Hematopoietic multipotent progenitor cell treated with erythropoietin and hydrocortisone succinate and interleukin-3 and kit ligand, for 6 days (in vitro differentiated cells): ENCODE measurements around the gene SEPTIN1.
"Not testable (repeated sequence)": the region's sequence is repeated elsewhere in the genome, so short reads cannot be mapped to it uniquely, and the experiment has no call there.

Source experiments
- DNase-seq: peaks from one replicate; pipeline ENCODE4 v3.0.0-alpha.2; 2015

SEPTIN1 gene

DNA sequence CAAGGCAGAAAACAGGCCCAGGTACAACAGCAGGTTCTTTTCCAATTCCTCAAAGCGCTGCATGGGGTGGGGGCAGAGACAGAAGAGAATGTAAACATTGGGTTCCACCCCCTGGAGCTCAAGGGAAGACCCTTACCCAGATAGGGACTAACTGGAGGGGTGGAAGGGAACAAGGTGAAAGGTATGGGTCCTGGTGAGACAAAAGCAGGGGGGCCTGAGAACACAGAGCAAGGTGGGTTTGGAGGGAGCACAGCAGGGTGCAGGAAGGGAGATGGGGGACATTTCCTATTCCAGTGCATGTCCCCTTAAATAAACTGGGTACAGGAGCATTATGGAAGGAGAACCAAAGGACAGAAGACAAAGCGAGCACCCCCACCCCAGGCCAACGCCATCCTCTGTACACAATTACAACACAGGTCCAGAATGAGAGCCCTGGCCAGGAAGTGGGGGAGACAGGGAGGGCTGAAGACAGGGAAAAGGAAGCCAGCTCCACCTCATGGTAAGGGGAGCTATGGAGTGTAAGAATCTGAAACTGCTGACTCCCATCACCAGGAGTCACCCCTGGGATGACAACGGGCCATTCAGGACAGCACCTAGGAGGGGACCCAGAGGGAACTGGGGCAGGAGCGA is 25.2 kb downstream of the SEPTIN1 start:
- DNase-seq = no peak

DNA sequence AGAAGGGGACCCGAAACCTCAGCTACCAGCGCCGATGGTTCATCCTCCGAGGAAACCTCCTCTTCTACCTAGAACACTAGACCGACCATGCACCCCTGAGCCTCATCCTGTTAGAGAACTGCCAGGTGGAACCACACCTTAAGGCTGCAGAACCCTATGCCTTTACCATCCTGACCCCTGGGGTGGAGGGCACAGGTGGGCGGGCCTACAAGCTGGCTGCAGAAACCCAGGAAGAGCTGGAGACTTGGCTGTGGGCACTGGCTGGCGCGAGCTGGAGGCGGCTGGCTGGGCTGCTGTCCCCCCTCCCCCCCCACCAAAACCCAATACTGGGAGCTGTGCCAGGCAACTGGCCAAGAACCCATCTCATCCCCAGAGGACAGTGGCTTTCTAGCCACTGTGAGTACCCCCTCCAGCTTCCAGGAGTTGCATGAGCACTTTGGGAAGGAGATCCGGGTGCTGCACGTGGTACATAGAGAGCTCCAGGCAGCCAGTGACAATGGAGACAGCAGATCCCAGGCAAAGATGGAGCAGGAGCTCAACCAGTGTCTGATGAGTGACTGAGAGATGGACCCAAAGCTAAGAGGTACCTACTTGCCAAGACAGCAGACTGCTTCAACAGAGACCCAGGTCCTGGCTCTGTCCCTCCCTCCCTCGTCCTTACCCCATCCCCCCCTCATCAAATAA is 25.8 kb downstream of the SEPTIN1 start:
- DNase-seq = peak; percentile 22

DNA sequence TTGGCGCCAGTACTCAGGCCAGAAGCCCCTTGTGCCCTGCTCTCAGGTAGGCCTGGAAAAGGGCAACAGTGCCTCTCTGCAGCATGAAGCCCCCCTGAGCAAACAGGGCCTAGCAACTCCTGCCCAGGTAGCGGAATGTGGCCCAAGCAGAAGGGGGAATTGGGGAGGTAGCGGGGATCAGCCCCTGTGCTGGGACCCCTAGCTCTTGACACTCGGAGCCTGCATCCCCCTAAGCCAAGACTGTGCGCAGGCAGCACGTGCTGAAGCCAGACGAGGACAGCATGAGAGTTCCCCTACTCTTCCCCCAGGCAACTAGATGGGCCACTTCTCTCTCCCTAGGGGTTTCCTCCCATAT is 26.4 kb downstream of the SEPTIN1 start:
- DNase-seq = peak; percentile 15

DNA sequence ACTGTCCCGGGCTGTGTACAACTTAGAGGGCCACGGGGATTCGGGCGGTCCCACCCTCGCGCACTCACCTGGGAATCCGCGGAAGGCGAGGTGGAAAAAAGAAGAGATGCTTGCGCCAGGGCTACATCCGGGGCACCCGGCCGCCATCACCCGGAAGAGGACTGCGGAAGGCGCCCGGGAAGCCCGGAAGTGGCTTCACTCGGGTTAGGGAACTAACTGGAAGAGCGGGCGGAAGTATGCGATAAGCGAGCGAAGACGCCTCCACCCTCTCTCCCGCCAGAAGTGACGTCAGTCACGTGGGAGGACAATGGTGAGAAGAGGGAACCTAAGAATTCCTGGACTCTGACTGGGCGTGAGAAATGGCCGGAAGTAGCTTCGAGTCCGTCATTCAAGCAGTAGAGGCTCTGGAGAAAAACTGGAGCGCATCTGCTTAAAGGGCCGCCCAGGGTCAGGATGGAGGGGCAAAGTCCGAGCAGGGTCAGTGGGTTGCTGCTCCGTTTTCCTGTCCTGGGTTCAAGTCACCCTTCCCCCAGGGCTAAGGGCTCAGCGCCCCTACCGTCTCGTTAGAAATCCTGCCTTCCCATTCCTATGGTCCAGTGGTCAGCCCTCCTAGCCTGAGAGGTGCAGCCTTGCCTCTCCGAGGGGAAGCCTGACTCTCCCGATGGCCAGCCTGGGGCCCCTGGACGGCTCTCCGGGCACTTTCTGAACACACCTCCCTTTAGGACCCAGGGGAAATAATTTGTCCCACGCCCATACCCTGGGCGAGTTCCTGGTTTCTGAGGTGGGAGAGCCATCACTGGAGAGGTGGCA is 27.0 kb downstream of the SEPTIN1 start, which contains the start of gene CD2BP2:
Gene CD2BP2, minus strand, starts transcription at position 165 of the 810 bp plus-strand sequence. CDS start 627 bp downstream, outside the sequence.
- DNase-seq = peak; percentile 99

DNA sequence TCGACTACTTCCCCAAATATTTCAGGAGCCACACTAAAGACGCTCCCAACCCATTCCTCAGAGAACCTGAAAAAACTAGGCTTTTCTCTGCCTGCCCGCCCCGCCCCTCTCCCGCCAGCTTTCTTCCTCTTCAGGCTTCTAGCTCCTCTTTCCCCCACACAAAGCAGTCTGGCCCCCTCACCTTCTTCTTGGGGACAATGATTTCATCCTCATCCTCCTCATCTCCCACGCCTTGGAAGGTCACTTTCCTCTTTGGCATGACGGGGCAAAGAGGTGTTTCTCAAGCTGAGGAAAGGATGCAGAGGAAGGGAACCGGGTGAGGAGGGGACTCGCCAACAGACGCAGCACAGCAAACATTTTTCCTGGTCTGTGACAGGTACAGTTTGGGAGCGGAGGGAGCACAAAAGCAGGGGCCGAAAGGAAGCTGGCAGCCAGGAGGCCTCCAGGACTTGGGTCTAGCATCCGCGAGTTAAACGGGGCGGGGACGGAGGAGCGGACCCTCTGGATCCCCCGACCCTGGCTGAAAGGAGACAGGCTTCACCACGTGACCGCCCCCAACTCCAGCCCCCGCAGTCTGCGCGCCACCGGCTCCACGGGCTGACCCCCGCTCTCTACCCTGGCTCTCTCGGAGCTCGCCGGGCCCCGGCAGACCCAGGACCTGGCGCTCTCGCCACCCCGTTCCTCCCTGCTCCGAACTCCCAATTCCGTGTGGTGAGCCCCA is 27.8 kb downstream of the SEPTIN1 start:
- peak; percentile 37 for DNase-seq

DNA sequence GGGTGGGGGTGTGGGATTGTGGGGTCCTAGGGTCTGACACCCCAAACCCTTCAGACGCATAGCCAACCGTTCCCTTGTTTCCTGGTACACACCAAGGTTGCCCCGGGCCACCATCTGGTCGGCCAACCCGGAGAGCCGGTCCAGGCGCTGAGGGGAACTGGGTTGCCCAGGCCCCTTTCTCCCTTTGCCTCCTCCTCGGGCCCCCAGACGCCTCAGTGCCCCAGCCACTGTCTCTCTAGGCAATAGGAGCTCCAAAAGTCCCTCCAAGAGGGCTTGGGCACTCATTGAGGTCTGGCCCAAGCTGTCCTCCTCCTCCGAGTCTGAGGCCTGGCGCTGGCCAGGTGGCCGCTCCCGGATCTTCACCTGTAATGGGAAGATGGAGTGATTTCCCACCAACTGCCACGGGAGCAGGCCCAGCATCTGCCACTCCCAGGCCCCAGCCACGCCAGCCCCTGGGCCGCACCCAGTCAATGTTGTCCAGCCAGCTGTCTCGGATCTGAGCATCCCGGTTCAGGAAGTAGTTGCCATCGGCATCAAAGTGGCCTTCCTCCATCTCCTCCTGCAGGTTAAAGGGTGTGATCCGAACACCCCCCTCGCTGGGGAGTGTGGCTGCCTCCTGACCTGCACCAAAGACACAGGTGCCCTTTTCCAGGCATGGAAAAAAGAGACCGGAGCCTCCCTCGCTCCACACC is 28.8 kb downstream of the SEPTIN1 start:
- no peak for DNase-seq

DNA sequence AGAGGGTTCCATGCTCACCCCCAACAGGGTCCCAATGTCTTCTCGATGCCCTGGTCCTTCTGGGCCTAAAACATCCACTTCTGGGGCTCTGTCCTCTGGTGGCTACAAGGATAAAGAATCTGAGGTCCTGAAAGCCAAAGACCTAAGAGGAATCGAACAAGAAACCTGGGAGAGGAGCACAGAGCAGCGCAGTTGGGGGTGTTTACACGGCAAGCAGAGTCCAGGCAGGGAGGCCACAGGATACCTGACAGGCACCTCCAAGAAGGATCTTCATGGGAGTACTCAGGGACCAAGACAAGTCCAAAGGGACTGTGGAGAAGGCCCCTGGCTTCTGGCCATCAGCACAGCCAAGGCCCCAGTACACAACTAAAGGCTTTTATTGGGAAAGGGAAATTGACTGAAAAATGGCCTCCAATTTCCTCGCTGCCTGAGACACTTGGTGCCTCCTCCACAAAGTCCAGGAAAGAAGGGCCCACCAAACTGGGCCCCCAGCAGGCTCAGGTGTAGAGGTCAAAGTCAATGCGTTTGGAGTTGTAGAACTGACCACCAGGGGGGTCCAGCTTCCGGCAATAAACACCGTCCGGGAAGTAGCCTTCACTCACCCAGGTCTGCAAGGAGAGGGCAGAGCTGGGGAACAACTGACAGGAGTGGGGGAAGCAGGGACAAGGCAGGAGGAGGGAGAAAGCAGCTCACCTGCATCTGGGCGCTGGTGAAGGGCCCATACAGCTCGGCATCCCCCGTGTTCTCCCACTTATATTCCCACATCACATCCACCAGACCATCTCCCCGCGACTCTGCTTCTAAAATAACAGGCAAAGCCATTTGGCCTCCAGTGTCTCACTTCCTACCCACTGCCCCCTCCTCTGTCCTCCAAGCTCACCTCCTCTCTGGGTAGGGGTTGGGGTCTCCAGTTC is 29.6 kb downstream of the SEPTIN1 start:
- DNase-seq = no peak

DNA sequence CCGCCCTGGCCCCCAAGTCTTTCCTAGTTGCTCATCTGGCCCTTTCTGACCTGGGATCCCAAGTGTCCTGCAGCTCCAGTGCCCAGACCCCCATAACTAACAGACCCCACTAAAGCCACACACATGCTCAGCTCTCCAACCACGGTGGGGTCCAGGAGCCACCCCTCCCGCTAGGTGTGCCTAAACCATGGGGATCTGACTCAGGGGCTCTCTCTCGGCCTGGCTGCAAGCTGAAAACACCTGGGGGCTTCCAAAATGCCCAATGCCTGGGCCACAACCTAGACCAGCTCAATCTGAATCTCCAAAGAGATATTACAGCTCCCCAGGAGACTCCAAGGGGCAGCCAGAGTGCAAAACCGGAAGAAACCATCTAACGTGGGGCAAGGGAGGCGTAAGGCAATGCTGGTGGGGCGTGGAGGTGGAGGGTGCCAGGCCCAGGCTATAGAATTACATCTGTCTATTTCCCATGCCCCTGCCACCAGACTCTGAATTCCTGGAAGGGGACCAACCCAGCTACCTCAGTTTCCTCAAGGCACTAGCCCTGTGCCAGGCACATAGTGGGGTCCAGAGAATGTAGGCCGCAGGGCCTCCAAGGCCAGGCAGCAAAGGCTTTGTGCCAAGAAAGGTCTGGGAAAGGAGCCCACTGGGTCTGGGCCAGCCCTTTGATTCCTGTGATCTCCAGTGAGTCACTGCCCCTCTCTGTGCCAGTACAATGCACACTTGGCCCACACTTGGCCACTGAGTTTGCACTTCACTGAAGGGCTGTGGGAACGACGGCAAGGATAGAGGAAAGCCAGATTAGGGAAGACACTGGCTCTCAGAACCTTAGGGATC is 30.6 kb downstream of the SEPTIN1 start:
- DNase-seq = no peak

DNA sequence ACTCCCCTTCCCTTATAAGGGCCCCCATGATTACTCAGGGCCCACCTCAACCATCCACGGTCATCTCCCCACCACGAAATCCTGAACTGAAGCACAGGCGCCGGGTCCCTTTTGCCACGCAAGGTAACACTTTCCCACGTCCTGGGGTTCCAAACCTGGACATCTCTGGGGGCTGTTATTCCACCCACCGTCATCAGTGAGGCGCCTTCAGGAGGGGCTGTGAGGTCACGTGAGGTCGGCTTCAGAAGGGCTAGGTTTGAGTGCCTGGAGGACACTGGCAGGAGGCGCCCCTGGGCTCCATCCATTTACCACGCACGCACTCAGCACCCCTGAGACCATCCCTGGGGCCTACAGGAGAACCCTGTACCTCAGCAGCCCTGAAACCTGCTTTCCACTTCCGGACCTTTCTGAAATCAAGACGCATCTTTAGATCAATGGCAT is 31.3 kb downstream of the SEPTIN1 start:
- no peak for DNase-seq

DNA sequence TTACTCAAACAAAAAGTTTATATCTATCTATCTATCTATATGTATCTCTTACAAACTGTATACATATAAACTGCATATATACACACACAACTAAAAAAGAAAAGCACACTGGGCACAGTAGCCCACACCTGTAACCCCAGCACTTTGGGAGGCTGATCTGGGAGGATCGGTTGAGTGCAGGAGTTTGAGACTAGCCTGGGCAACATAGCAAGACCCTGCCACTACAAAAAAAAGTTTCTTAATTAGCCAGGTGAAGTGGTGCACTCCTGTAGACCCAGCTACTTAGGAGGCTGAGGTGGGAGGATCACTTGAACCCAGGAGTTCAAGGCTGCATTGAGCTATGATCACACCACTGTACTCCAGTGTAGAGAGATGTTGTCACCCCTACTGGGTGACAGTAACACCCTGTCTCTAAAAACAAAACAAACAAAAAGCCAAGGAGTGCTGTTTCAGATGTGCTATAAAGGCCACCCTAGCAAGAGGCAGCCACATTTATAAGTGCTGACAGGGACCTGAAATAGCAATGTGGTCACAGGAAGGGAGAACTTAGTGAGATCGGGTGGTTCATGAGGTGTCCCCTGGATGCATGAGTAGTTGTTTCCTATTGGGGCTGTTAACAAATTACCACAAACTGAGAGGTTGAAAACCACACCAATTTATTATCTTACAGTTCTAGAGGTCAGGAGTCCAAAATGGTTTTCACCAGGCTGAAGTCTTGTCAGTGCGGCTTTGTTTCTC is 32.1 kb downstream of the SEPTIN1 start:
- peak; percentile 40 for DNase-seq

DNA sequence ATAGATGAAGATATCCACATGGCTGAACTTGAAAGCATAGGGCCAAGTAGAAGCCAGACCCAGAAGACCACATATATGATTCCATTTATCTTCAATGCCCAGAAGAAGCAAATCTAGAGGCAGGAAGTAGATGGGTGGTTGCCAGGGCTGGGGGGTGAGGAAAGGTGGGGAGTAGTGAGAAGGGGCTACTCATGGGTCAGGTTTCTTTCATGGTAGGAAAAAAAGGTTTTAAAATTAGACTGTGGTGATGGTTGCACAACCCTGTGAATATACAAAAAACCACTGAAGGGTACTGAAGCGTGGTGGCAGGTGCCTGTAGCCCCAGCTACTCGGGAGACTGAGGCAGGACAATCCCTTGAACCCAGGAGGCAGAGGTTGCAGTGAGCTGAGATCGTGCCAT is 32.7 kb downstream of the SEPTIN1 start:
- peak; percentile 48 for DNase-seq

DNA sequence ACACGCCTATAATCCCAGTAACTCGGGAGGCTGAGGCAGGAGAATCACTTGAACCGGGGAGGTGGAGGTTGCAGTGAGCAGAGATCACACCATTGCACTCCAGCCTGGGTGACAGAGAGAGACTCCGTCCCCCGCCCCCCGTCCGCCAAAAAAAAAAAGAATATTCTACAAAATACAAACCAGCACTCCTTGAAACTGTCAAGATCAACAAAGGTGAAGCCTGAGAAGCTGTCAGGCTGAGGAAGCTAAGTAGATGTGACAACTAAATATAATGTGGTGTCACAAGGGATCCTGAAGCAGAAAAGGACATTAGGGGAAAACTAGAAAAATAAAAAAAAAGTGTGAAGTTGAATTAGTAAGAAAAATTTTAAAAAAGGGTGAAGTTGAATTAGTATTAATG is 33.4 kb downstream of the SEPTIN1 start:
- DNase-seq = no peak

DNA sequence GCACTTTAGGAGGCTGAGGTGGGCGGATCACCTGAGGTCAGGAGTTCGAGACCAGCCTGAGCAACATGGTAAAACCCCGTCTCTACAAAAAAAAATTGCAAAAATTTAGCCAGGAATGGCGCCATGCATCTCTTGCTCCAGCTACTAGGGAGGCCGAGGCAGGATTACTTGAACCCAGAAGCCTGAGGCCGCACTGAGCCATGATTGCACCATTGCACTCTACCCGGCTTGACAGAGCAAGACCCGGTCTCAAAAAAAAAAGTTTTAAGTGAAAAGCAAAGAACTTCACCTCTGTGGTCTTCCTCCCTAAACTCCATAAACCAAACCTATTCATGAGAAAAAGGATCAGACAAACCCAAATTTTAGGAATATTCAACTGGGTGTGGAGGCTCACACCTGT is 34.2 kb downstream of the SEPTIN1 start:
- no peak for DNase-seq

DNA sequence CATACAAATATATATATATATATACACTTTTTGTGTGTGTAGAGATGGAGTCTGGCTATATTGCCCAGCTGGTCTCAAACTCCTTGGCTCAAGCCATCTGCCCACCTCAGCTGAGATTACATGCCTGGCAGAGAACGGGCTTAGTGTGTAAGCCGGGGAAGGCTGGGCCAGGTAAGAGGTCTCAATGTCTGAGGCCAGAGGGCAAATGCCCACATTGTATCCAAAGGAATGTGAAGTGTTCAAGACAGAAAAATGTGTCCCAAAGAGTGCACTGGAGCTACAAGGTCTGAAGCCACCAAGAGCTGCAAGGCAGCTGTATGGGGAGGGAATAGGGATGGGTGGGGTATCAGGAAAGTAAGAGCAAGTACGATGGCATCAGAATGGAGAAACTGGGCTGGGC is 36.1 kb downstream of the SEPTIN1 start:
- DNase-seq = no peak

DNA sequence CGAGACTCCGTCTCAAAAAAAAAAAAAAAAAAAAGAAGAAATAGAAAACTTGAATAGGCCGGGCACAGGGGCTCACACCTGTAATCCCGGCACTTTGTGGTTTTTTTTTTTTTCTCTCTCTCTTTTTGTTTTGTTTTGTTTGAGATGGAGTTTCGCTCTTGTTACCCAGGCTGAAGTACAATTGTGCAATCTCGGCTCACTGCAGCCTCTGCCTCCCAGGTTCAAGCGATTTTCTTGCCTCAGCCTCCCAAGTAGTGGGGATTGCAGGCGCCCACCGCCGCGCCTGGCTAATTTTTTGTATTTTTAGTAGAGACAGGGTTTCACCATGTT is 38.9 kb downstream of the SEPTIN1 start:
- not testable (repeated sequence) for DNase-seq

DNA sequence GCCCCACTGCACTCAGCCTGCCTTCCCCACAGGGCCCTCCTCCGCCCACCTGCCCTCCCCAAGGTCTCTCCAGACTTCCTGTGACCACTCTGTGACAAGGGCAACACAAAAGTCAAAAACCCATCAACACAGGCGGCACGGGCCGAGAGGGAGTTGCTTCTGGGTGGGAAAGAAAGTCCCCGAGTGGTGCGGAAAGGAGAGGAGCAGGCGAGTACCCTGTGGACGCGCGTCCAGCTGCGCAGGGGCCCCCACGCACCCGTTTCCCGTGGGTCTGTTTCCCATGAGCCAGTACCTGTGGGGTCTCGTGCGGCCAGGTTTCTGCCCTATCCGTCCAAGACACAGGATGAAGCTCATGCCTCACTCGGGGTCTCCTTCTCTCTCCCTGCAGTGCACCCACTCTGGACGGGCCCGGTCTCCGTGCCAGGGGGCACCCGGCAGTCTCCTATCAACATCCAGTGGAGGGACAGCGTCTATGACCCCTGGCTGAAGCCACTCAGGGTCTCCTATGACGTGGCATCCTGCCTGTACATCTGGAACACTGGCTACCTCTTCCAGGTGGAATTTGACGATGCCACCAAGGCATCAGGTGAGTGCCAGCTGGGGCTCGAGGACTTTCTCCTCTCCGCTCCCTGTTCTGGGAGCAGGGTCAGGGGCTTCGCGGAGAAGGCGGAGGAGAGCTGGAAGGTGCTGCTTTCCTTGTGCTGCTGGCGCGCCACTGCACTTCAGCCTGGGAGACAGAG is 39.4 kb downstream of the SEPTIN1 start:
- DNase-seq = no peak

DNA sequence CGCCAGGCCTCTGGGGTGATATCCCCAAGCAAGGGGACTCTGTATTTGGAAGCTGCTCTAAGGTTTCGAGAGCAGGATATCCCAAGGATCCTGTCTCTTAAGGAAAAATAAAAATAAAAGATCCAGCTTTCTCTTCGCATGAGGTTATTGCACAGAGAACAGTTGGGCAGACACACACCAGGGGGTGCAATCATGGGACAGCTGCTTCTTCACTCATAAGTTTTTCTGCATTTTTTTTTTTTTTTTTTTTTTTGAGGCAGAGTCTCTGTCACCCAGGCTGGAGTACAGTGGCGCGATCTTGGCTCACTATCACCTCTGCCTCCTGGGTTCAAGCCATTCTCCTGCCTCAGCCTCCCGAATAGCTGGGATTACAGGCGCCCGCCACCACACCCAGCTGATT is 40.4 kb downstream of the SEPTIN1 start:
- not testable (repeated sequence) for DNase-seq

DNA sequence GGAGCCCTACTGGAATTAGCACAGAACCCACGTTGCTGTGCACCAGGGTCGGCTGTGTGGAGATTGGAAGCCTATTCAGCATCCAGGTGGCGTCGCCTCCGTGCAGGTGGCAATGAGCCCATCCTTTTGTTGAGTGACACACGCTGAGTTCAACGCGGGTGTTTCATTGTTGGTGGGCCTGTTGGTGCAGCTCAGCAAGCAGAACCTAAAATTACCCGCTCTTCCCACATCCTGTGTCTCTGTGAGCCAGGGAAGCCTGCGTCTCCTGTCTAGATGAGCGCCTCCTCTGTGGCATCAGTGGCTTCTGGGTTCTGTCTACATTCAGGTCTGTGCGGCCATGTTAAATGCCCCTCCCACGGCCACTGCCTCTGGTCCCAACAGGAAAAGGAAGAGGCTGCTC is 41.7 kb downstream of the SEPTIN1 start:
- DNase-seq = no peak

DNA sequence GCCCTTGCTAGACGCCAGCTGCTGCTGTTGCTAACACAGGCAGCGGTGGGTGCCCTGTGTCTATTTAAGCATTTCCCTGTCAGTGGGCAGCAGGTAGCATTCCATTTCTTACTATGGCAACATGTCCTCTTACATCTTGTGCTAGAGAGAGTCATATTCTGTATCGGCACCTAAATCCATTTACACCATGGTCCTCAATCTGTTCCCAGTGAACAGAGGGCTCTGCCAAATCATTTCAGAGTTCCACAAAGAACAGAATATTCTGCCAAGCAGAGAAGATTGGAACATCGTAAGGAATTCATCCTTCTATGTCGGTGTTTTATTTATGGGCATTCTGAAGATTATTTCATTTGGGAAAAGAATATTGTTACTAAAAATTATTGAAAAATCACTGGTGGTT is 43.6 kb downstream of the SEPTIN1 start:
- DNase-seq = not testable (repeated sequence)
